ENCODE results near the gene TSC22D3. TPM values are rescaled to one million over a fixed set of nuclear protein-coding genes. Genes with fewer than 3 reads are reported as not detected.

Gene TSC22D3
- polyA plus RNA-seq, 1 of the 3 experiments (the other 2 are of a cell fraction): 9.2 TPM

GRCh38 chrX:107726816-107727534 is 48.6 kb downstream of the TSC22D3 start:
- peaks cover 0 to 3% of the 10 kb centered on the region in 2 experiments; a peak in 1 of 4 replicates for H3K4me1 ChIP-seq (ENCODE audit: control insufficient read depth in 1 of 2, insufficient read depth in 2 of 2, low read depth in 1 of 2, low read length in 1 of 2)
- ChIA-PET POLR2A (no interaction called here), CTCF (interaction anchor here (1.2 kb wide), 1 partner anchor 54 kb away, joined by 4 read pairs; no protein-coding TSS in a partner anchor)
- TF ChIP-seq MXI1 (IDR thresholded peaks at IDR 0.05; ENCODE audit: low read depth, low read length) (no peak), RXRA (IDR thresholded peaks at IDR 0.05; ENCODE audit: borderline replicate concordance, low read depth) (no peak), RFX5 (IDR thresholded peaks at IDR 0.05; ENCODE audit: low read length) (no peak), MAX (IDR thresholded peaks at IDR 0.05; ENCODE audit: low read depth) (no peak), JUND (IDR thresholded peaks at IDR 0.05) (no peak)
- H4K20me1 ChIP-seq (ENCODE audit: insufficient read depth): no peaks in the 10 kb centered on the region
- H3K9me3 ChIP-seq: no peaks in the 10 kb centered on the region
- 37% methylated on average over 9 of the region's 9 CpGs for WGBS (ENCODE audit: low lambda C conversion rate)
- no peaks in the 10 kb centered on the region for H3K9me2 ChIP-seq
- H2AFZ ChIP-seq (ENCODE audit: low read depth): no peak overlapping the region
- H3K4me3 ChIP-seq (ENCODE audit: low read depth in 2 of 2, low read length in 1 of 2): no peak overlapping the region
- H3K4me2 ChIP-seq: no peak overlapping the region
- no peak overlapping the region for H3K27ac ChIP-seq (ENCODE audit: low read depth in 2 of 2, low read length in 1 of 2)
- H3F3A ChIP-seq (replicated peaks; ENCODE audit: insufficient read depth): no peaks in the 10 kb centered on the region
- H3K36me3 ChIP-seq (replicated peaks in 1 of 2; ENCODE audit: control insufficient read depth in 1 of 2, insufficient read depth in 2 of 2, low read length in 1 of 2): no peaks in the 10 kb centered on the region
- no peak for DNase-seq
- H3K9ac ChIP-seq: no peak overlapping the region
- peaks cover 28% of the 10 kb centered on the region; the same call in 1 of the 2 replicates for H3K27me3 ChIP-seq (ENCODE audit: insufficient read depth)
- H3K79me2 ChIP-seq (ENCODE audit: insufficient read depth): no peaks in the 10 kb centered on the region

GRCh38 chrX:107725761-107726555 is 49.6 kb downstream of the TSC22D3 start:
- POLR2A ChIA-PET: no interaction called here
- H3K79me2 ChIP-seq (ENCODE audit: insufficient read depth): no peaks in the 10 kb centered on the region
- H4K20me1 ChIP-seq (ENCODE audit: insufficient read depth): no peaks in the 10 kb centered on the region
- no peaks in the 10 kb centered on the region for H3K36me3 ChIP-seq (replicated peaks in 1 of 2; ENCODE audit: control insufficient read depth in 1 of 2, insufficient read depth in 2 of 2, low read length in 1 of 2)
- no peak overlapping the region for H2AFZ ChIP-seq (ENCODE audit: low read depth)
- H3K9me2 ChIP-seq: no peaks in the 10 kb centered on the region
- no peak overlapping the region for H3K4me2 ChIP-seq
- no peak for DNase-seq
- H3K9ac ChIP-seq: no peak overlapping the region
- no peaks in the 10 kb centered on the region for H3K9me3 ChIP-seq
- WGBS (ENCODE audit: low lambda C conversion rate): 48% methylated on average over 8 of the region's 9 CpGs
- no peaks in the 10 kb centered on the region for H3F3A ChIP-seq (replicated peaks; ENCODE audit: insufficient read depth)
- no peaks in the 10 kb centered on the region; a peak in 1 of 4 replicates for H3K4me1 ChIP-seq (ENCODE audit: control insufficient read depth in 1 of 2, insufficient read depth in 2 of 2, low read depth in 1 of 2, low read length in 1 of 2)
- TF ChIP-seq TCF12 (IDR thresholded peaks at IDR 0.05): no peak
- no peak for TF ChIP-seq EZH2phosphoT487 (IDR thresholded peaks at IDR 0.05; ENCODE audit: borderline replicate concordance, low read depth)
- no peak for TF ChIP-seq JUND (IDR thresholded peaks at IDR 0.05)
- no peak for TF ChIP-seq CTCF (IDR thresholded peaks at IDR 0.05)
- no peak for TF ChIP-seq GATA2 (CRISPR knock-in tag; IDR thresholded peaks at IDR 0.05)
- TF ChIP-seq ZBTB33 (IDR thresholded peaks at IDR 0.05; ENCODE audit: borderline replicate concordance, low read depth): no peak
- no peak for TF ChIP-seq USF1 (IDR thresholded peaks at IDR 0.05; ENCODE audit: borderline replicate concordance, low read depth)
- no peak for TF ChIP-seq TAF1 (IDR thresholded peaks at IDR 0.05; ENCODE audit: borderline replicate concordance, low read depth, low read length)
- TF ChIP-seq YY1 (IDR thresholded peaks at IDR 0.05; ENCODE audit: low read depth): no peak
- no peak for TF ChIP-seq MEF2A (IDR thresholded peaks at IDR 0.05; ENCODE audit: borderline replicate concordance, low read depth)
- no peak for TF ChIP-seq RXRA (IDR thresholded peaks at IDR 0.05; ENCODE audit: borderline replicate concordance, low read depth)
- TF ChIP-seq GABPA (IDR thresholded peaks at IDR 0.05; ENCODE audit: low read depth): no peak
- TF ChIP-seq RAD21 (IDR thresholded peaks at IDR 0.05; ENCODE audit: low read length): no peak
- CTCF ChIA-PET: interaction anchor here (1.2 kb wide), 1 partner anchor 53 kb away, joined by 4 read pairs; no protein-coding TSS in a partner anchor
- H3K4me3 ChIP-seq (ENCODE audit: low read depth in 2 of 2, low read length in 1 of 2): no peak overlapping the region
- no peak overlapping the region for H3K27ac ChIP-seq (ENCODE audit: low read depth in 2 of 2, low read length in 1 of 2)
- H3K27me3 ChIP-seq (ENCODE audit: insufficient read depth): peaks cover 28% of the 10 kb centered on the region; the same call in 1 of the 2 replicates

All from SK-N-SH (cell line).